Stimulated activated CD8-positive, alpha-beta memory T cell treated with anti-CD3 and anti-CD28 coated beads, Interleukin-15, amount 100 ng/mL, for 24 hours (primary cell): ENCODE measurements around the gene C12orf56.

ENCODE experiments used
- DNase-seq: peaks from one replicate; pipeline ENCODE4 v3.0.0-alpha.2; 2020; ENCODE audit warnings: low read depth

The C12orf56 gene, protein sequence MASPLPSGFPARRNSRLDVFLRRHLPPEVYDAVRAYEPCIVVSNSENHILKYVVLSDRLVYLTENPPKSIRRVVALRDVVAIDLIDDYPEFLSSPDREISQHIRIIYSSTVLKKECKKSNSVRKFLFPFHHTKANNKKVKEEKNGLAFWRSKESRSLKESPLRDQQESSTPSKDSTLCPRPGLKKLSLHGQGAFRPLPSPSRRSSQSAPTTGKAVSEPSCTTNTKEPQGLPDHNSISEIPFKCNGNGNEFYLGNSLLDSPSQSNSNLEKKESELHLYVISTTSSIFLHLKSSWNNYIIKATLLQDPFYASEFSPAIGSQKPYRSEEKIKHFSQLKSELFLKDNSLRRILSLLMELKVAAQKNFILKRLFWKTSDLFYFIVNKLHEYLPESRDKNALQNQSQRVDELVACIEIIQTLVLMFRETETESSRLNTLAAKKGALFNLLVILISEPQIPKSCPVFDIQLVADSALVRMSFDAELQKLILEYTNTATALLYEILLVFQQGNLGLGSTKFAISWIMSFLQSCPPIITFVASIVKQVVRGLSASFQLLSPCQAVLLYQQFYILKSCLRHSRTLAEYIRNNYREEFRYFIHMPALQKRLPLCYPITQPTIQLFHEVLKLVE

DNA sequence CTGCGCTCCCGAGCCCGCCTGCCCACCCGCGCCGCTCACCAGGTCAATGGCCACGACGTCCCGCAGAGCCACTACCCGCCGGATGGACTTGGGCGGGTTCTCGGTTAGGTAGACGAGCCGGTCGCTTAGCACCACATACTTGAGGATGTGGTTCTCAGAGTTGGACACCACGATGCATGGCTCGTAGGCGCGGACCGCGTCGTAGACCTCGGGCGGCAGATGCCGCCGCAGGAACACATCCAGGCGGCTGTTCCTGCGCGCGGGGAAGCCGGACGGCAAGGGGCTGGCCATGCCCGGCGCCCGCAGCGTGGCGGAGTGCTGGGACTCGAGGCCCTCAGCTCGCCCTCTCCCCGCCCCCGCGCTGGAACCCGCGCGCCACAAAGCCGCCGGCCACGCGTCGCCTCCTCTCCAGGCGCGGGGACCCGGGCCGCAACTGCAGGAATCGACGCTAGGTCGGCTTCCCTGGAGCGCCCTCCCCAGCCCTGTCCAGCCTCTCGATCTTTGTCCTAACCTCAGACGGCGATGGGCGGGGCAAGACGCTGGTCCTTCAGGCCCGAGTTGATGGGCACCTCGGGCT, at the start of gene C12orf56:
Gene C12orf56, minus strand, starts transcription at position 484 of the 577 bp plus-strand sequence. Its CDS starts 193 bp downstream, at position 291.
- DNase-seq = no peak

DNA sequence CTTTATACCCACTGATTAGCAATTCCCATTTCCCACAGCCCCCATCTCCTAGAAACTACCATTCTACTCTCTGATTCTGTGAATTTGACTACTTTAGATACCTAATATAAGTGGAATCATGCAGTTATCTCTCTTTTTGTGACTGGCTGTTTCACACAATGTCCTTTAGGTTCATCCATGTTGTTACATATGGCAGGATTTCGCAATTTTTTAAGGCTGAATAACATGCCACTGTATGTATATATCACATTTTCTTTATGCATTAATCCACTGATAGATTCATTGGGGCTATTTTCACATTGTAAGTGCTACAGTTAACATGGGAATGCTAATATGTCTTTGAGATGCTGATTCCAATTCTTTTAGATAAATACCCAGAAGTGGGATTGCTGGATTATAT, 49.5 kb upstream of the C12orf56 start:
- DNase-seq = no peak

DNA sequence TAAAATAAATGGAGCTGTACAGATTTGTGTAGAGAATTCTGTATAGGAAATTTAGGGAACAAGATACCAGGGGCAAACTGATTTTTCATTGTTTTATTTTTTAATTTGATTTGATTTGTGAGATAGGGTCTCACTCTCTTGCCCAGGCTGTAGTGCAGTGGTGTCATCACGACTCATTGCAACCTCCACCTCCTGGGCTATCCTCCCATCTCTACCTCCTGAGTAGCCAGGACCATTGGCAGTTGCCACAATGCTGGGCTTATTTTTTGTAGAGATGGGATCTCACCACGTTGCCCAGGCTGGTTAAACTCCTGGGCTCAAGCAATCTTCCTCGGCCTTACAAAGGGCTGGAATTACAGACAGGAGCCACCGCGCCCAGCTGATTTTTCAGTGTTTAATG, 43.4 kb upstream of the C12orf56 start:
- DNase-seq = no peak

DNA sequence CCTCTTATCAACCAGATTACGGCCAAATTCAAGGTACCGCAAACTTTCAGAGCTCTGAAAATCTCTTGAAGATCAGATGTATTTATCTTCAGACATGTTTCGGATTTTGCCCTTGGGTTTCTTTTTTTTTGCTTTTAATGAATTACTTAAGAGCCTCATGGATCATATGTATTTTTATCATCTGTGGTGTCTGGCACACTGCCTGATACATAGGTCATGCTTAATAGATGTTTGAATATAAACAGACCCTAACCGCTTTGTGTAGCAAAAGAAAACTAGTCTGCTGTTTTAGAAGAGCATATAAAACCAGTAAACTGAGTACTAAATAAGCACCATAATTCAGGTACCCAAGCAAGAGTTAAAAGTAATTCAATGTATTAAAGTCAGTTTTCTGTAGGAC, 41.2 kb upstream of the C12orf56 start:
- no peak for DNase-seq

DNA sequence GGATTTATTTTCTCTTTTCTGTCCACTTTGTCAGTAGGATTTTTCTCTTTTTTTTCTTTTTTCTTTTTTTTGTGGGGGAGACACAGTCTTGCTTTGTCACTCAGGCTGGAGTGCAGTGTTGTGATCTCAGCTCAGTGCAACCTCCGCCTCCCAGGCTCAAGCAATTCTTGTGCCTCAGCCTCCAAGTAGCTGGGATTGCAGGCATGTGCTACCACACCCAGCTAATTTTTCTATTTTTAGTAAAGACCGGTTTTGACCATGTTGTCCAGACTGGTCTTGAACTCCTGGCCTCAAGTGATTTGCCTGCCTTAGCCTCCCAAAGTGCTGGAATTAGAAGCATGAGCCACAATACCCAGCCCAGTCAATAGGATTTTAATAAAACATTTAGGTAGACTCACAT, 40.3 kb upstream of the C12orf56 start:
- no peak for DNase-seq

DNA sequence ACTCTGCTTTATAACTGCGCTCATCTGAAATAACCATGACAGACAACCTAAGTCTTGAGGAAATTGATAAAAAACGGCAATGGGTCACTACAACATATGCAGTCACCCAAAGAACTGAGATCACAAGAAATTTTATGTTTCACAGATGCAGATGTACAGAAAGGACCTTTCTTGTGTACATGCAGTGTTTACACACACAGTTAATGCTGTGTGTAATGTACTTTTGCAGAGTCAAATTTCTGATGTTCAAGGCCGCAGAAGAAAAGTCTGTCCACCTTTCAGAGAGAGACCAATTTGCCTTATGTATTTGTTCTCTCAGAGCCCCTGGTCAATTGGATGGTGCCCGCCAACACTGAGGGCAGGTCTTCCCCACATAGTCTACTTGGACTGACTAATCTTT, 38.4 kb upstream of the C12orf56 start:
- DNase-seq = no peak

DNA sequence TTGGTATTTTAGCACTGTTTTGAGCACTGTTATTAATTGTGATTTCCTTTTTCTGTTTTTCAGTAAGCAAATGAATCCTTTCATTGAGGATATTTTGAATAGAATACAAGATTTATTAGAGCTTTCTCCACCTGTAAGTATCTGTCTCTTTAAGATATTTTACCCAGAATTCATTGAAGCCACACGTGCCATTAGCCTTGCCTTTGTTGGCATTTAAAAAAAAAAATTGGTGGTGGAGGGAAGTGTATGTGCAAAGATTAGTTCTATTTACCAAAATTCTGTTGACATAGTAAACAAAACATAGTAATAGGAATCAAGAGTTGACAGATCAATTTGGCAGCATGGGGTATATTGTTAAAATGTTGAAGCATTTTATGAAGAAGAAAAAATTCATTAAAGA, 37.4 kb upstream of the C12orf56 start:
- no peak for DNase-seq

DNA sequence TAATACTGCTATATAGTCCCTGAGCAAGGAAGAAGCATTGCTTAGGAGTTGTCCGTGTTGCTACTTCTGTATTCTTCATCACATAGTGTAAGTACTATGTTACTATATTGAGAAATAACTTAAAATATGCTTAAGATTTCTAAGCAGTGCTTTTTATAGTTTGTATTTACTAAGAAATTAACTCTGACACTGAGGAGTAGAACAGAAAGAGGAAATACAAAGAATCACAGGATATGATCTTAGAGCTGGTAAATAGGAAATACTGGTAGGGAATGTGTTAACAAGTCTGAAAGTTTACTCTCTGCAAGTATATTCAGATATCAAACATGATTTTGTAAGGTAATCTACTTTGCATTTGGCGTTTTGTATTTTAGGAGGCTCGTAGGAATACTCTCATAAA, 29.1 kb upstream of the C12orf56 start:
- no peak for DNase-seq

DNA sequence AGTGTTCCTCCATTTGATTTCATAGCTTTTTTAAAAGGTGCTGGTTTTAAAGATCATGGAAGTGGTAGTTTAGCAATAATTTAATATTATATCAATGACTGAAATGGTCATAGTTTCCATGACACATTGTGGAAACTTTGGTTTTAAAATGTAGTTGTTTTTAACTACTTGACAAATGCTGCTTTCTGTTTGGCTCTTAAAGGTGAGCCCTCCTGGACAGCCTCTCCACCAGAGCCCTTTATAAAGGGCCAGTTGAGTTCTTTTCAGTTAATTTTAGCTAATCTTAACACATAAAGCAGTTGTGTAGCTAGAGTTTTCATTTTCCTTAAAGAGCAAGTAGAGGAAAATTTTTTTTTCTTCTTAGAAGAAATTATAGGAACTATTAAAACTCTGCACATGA, 27.7 kb upstream of the C12orf56 start:
- DNase-seq = no peak

DNA sequence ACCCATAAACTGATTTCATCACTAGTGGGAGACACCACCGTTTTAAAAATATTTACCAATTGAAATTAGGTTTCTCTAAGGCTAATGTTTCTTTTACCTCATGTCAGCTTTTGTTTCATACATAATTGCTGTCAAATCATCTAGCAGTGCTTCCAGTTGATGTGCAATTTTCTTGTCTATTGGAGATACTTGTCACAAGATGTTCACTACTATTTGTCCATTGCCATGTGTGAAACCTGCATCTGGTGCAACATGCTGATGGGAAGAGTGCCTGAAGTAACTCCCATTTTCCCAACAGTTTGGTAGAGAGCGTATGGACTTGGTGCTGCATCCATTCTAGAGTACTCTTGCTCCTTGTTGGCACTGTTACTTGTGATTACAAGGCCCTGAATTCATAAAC, 23.3 kb upstream of the C12orf56 start:
- no peak for DNase-seq

DNA sequence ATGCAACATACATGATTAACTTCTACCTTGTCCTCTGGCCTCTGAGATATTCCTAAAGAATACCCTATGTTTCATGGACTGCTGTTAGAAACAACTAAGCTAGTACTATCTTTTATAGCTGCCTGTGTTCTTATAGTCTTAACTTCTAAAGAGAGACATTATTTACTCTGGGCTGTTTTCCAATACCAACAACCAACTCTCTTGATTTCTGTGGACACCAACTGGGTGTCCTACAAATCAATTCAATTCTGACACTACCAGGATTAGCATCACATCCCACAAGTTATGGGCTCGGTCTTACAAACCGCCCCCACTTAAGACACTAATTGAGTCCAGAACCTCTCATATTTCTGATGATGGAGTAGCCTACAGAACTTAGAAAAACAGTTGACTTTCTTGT, 21.9 kb upstream of the C12orf56 start:
- no peak for DNase-seq

DNA sequence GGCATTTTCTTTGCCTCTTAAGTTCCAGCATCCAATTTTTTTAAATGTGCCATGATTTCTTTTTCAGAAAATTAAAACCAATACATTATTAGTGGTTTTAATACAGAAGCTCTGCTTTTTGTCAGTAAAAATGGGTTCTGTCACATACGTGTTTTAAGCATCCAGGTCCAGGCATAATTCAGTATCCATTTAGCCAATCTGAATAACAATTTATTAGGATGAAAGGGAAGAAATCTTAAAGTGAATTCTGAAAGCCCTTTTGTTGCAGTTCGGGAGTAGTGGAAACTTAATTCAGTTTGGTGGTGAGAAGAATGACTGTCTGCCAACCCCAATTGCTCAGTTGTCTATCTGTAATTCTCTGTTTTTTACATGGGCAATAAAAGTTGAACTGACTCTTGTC, 20.9 kb upstream of the C12orf56 start:
- DNase-seq = no peak

DNA sequence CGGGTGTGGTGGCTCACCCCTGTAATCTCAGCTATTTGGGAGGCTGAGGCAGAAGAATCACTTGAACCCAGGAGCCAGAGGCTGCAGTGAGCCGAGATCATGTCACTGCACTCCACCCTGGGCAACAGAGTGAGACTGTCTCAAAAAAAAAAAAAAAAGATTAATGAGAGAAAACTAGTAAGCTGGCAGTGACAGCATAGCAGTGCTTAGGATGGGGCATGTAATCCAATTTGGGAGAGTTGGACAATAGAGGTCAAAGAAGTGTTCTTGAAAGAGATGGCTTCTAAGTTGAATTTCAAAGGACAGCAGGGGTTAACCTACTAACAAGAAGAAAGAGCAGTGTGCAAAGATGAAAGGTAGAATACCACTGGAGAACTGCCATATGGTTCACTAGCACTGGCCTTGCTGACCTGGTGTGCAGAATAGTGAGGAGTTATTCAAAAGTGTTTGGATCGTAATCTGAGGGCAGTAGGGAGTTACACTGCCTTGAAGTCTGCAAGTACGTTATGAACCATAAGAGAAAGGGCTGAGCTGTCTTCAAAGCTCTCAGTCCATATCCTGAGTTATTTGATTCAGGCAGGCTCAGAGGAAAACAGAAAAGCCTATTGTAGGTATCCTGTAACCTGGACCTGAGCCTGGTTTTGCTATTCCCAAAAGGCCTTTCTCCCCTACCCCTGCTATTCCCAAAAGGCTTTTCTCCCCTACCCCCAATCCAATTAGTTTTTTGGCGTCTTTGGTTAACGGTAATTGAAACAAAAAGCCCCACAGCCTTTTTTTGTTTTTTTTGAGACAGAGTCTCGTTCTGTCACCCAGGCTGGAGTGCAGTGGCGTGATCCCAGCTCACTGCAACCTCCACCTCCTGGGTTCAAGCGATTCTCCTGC, 17.0 kb upstream of the C12orf56 start:
- no peak for DNase-seq

DNA sequence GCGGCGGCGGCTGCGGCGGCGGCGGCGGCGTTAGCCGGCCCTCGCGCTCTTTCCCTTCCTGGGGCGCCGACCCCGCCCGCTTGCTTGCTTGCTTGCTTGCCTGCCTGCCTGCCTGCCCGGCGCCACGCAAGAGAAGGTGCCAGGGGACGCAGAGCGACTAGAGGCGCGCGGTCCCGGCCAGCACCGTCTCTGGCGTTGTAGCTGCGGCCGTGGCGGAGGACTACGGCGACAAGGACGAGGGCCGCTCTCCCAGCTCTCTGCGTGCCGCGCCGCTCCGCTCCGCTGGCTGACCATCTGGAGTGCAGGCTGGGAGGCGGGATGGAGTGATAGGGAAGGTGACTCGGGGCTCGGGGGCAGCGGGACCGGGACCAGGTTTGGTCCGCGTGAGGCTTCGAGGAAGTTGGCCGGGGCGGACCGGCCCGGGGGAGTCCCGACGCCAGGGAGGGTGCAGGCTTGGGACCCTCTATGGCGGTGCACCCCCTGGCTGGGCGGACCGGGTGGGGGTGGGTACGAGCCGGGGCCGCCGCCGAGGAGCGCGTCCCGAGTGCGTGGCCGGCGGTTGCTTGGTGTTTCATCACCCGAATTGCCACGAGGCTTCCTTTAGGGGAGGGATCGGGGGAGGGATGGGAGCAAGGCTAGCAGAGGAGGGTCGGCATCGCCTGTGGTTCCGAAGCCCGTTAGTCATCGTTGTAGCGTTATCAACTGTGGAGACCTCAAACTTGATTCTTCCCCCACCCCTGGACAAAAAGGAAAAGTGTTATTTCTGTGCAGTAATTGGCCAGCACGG, 14.1 kb upstream of the C12orf56 start:
- peak; percentile 44 for DNase-seq

DNA sequence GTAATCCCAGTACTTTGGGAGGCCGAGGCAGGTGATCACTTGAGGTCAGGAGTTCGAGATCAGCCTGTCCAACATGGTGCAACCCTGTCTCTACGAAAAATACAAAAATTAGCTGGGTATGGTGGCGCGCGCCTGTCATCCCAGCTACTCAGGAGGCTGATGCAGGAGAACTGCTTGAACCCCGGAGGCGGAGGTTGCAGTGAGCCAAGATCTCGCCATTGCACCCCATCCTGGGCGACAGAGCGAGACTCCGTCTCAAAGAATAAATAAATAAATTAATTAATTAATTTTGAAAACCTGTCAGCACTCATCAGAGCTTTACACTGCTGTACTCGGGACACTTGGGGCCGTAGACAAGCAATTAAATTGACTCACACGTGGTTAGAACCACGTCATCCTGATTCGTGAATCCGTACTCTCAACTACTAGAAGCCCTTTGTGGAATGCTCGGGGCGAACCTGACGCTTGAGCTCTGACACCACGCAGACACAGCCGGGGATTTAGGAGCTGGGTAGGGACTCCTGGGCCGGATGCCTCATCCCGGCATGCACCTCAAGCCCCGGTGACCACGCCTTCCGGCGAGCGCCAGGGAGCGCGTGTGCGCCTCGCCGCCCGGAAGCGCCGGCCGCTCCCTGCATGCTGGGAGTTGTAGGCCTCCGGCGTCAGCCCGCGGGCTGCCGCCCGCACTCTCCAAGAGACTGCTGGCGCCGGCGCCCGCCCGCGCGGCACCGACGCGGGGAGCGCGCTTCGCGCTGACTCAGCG, 13.3 kb upstream of the C12orf56 start, which contains the start of gene XPOT:
Gene XPOT, plus strand, starts transcription at position 686 of the 763 bp plus-strand sequence. CDS start 5,644 bp downstream, outside the sequence.
- peak; percentile 72 for DNase-seq

DNA sequence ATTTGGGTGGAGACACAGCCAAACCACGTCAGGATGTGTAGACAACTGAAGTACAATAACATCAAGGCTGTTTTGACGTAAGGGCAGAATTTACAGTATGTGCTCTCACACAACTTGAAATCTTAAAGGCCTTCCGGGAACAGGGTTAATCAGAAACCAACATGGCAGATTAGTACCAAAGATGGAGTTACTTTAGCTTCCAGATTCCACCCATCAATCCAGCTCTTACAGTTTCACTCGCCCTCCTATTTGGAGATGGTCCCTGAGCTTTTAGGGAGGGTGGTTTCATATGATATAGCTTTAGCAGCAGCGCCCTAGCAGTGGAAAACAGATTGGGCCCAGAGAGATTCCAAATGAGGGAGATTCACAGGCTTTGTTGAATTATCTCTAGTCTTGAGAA, 11.6 kb upstream of the C12orf56 start:
- no peak for DNase-seq

DNA sequence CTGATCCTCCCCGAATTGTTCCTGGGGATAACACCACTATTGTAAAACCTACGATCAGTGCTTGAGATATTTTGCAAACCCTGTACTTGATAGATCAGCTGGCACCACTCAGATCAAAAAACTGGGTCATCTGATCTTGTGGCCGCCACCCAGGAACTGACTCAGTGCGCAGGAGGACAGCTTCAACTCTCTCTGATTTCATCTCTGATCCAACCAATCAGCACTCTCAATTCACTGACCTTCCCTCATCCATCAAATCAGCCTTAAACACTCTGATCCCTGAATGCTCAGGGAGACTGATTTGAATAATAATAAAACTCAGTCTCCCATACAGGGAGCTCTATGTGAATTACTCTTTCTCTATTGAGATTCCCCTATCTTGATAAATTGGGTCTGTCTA, 9.5 kb upstream of the C12orf56 start:
- DNase-seq = no peak

DNA sequence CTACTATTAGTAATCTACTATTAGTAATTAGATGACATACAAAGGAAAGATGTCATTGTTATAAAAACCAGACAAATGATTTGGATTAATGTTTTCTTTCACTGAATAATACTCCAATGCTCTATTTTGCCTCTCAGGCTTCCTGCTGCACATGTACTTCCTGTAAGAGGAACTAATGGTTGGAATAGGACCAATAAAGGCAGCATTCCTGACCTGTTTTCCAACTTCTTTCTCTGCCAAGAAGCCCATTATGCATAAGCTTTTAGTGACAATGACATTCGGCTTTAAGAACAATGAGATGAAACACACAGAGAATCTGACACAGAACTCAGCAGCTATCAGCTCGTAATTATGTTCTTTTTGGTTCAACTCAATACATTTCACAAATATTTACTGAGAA, 5.2 kb upstream of the C12orf56 start:
- no peak for DNase-seq

DNA sequence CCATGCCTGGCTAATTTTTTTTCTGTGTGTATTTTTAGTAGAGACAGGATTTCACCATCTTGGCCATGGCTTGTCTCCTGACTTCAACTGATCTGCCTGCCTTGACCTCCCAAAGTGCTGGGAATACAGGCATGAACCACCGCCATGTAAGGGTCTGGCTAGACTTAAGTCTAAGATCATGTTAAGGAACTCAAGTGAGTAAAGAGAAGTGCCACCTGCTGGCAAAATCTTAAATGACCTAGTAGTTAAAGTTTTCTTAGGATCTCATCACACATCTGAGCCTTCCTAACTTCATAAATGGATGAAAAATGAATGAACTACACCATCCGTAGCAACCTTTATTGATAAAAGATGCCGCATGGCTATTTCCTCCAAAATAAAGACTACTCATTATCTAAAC, 1.7 kb upstream of the C12orf56 start:
- DNase-seq = no peak

DNA sequence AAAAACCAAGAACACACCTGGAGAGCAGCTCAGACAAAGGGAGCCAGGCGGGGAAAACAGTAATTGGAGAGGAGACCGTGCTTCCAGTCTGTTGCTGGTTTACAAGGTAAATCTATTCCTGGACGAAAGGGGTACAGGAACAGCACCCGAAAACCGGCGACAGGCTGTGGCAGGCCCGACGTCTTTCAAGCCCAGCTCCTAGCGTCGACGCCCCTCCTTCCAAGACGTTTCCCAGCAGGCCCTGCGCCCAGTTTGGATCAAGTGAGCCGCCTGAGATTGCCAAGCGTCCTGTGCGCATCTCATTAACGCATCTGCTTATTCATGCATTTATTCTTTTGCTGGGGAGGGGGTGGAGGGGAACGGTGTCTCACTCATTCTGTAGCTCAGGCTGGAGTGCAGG, 1.4 kb downstream of the C12orf56 start:
- no peak for DNase-seq
